HCT116 (cell line): ENCODE data around the gene PXMP4.

Experiments
- CEBPB ChIP-seq: IDR thresholded peaks from 2 replicates; pipeline ENCODE4 v1.6.1; 2012; ENCODE audit warnings: low read depth
- EZH2 ChIP-seq: fragments of 200-600 bp; sonication (generic); IDR thresholded peaks from 2 replicates; pipeline ENCODE4 v1.6.1; 2017; ENCODE audit warnings: antibody characterized with exemption, mixed run types
- JUND ChIP-seq: IDR thresholded peaks from 2 replicates; pipeline ENCODE4 v1.6.1; 2012
- POLR2AphosphoS5 ChIP-seq: IDR thresholded peaks from 2 replicates; pipeline ENCODE4 v1.6.1; 2011; ENCODE audit warnings: mild to moderate bottlenecking, low read depth, low read length, moderate library complexity
- RAD21 ChIP-seq: IDR thresholded peaks from 2 replicates; pipeline ENCODE4 v1.6.1; 2012; ENCODE audit warnings: low read depth, mild to moderate bottlenecking
- SIN3A ChIP-seq: IDR thresholded peaks from 2 replicates; pipeline ENCODE4 v1.6.1; 2012; ENCODE audit warnings: low read depth
- YY1 ChIP-seq: IDR thresholded peaks from 2 replicates; pipeline ENCODE4 v1.6.1; 2011; ENCODE audit warnings: low read length, low read depth, moderate library complexity, mild to moderate bottlenecking; ENCODE audit not compliant: insufficient replicate concordance; ENCODE audit errors: extremely low read depth
- ZBTB33 ChIP-seq: IDR thresholded peaks from 2 replicates; pipeline ENCODE4 v1.6.1; 2011; ENCODE audit warnings: mild to moderate bottlenecking, low read length, moderate library complexity; ENCODE audit not compliant: insufficient replicate concordance; ENCODE audit errors: extremely low read depth
- ZNF274 ChIP-seq: fragments of 200-500 bp; sonication (Bioruptor generic); IDR thresholded peaks from 2 replicates; pipeline ENCODE4 v1.6.1; 2014; ENCODE audit warnings: mild to moderate bottlenecking, low read depth, low read length, inconsistent platforms
- TF ChIP-seq, protein P1 (sequence below), 3 experiments: fragments of 200-600 bp in 1 of 3; sonication (generic) in 1 of 3; IDR thresholded peaks in 2 of 3; conservative IDR thresholded peaks in 1 of 3; 2 replicates each; pipeline ENCODE4 v1.5.1; 2012 to 2017; ENCODE audit warnings: low read depth in 2 of 3, low read length in 2 of 3, antibody characterized with exemption in 1 of 3, borderline replicate concordance in 1 of 3, control low read depth in 1 of 3, mild to moderate bottlenecking in 1 of 3, mixed read lengths in 1 of 3, mixed run types in 1 of 3, moderate library complexity in 1 of 3; ENCODE audit not compliant: insufficient read depth in 1 of 3
- TF ChIP-seq, protein P2 (sequence below): IDR thresholded peaks from 2 replicates; pipeline ENCODE4 v1.6.1; 2012; ENCODE audit warnings: low read depth
- TF ChIP-seq, protein P3 (sequence below): IDR thresholded peaks from 2 replicates; pipeline ENCODE4 v1.6.1; 2012

GRCh38 chr20:33660685-33661058 is 59.4 kb downstream of the PXMP4 start:
- TF ChIP-seq EZH2: no peak
- TF ChIP-seq, protein P1, sequence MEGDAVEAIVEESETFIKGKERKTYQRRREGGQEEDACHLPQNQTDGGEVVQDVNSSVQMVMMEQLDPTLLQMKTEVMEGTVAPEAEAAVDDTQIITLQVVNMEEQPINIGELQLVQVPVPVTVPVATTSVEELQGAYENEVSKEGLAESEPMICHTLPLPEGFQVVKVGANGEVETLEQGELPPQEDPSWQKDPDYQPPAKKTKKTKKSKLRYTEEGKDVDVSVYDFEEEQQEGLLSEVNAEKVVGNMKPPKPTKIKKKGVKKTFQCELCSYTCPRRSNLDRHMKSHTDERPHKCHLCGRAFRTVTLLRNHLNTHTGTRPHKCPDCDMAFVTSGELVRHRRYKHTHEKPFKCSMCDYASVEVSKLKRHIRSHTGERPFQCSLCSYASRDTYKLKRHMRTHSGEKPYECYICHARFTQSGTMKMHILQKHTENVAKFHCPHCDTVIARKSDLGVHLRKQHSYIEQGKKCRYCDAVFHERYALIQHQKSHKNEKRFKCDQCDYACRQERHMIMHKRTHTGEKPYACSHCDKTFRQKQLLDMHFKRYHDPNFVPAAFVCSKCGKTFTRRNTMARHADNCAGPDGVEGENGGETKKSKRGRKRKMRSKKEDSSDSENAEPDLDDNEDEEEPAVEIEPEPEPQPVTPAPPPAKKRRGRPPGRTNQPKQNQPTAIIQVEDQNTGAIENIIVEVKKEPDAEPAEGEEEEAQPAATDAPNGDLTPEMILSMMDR (IDR thresholded peaks at IDR 0.05 in 2 of 3, conservative IDR thresholded peaks at IDR 0.05 in 1 of 3; ENCODE audit: borderline replicate concordance in 1 of 3, insufficient read depth in 1 of 3, low read depth in 2 of 3, low read length in 2 of 3): no peak
- TF ChIP-seq JUND: no peak
- no peak for TF ChIP-seq POLR2AphosphoS5
- no peak for TF ChIP-seq CEBPB
- TF ChIP-seq, protein P2, sequence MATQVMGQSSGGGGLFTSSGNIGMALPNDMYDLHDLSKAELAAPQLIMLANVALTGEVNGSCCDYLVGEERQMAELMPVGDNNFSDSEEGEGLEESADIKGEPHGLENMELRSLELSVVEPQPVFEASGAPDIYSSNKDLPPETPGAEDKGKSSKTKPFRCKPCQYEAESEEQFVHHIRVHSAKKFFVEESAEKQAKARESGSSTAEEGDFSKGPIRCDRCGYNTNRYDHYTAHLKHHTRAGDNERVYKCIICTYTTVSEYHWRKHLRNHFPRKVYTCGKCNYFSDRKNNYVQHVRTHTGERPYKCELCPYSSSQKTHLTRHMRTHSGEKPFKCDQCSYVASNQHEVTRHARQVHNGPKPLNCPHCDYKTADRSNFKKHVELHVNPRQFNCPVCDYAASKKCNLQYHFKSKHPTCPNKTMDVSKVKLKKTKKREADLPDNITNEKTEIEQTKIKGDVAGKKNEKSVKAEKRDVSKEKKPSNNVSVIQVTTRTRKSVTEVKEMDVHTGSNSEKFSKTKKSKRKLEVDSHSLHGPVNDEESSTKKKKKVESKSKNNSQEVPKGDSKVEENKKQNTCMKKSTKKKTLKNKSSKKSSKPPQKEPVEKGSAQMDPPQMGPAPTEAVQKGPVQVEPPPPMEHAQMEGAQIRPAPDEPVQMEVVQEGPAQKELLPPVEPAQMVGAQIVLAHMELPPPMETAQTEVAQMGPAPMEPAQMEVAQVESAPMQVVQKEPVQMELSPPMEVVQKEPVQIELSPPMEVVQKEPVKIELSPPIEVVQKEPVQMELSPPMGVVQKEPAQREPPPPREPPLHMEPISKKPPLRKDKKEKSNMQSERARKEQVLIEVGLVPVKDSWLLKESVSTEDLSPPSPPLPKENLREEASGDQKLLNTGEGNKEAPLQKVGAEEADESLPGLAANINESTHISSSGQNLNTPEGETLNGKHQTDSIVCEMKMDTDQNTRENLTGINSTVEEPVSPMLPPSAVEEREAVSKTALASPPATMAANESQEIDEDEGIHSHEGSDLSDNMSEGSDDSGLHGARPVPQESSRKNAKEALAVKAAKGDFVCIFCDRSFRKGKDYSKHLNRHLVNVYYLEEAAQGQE: no peak
- no peak for TF ChIP-seq ZNF274
- TF ChIP-seq YY1: no peak
- no peak for TF ChIP-seq RAD21
- no peak for TF ChIP-seq ZBTB33
- TF ChIP-seq, protein P3, sequence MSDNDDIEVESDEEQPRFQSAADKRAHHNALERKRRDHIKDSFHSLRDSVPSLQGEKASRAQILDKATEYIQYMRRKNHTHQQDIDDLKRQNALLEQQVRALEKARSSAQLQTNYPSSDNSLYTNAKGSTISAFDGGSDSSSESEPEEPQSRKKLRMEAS: no peak
- TF ChIP-seq SIN3A: no peak
